Ureter (tissue), 1 donor: ENCODE results near the gene SIPA1L3. TPM values are rescaled to one million over a fixed set of nuclear protein-coding genes. Genes with fewer than 3 reads are reported as not detected.

Experiments
- DNase-seq: peaks from one replicate; pipeline ENCODE4 v3.0.0-alpha.2; 2020; ENCODE audit warnings: low spot score
- total RNA-seq: library from RNA; stranded (reverse); gene quantifications from one replicate; pipeline ENCODE4 v1.2.4, GENCODE V29; 2023
- donor health status: DM: yes; HTN: yes; CAD: no.

SIPA1L3 gene
- total RNA-seq, 1 donor from 2014 or later = 60.4 TPM

DNA sequence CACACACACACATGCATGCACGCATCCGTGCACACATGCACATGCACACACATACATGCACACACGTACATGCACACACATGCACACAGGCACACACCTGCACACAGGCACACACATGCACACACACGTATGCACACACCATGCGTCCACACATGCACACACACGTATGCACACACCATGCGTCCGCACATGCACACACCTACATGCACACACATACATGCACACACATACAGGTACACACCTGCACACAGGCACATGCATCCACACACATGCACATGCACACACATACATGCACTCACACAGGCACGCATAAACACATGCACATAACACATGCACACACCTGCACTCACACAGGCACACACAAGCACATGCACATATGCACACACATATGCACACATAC is 204.9 kb downstream of the SIPA1L3 start:
- no peak for DNase-seq

DNA sequence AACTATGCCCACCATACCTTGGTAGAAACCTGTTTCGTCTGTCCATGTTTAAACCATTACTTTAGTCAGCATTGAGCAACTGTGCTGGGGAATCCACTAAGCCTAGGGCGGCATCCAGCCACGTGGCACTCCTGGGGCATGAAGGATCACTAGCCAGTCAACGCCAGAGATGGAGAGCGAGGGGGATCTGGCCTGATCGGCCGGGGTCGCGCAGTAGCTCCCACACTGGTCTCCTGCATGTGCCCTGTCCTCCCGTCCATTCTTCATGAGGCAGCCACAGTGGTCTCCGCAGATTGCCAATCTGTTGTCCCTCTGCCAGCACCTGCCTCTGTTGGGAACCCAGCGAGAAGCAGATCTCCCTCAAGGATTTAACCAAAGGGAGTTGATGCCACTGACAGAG is 207.6 kb downstream of the SIPA1L3 start:
- no peak for DNase-seq

DNA sequence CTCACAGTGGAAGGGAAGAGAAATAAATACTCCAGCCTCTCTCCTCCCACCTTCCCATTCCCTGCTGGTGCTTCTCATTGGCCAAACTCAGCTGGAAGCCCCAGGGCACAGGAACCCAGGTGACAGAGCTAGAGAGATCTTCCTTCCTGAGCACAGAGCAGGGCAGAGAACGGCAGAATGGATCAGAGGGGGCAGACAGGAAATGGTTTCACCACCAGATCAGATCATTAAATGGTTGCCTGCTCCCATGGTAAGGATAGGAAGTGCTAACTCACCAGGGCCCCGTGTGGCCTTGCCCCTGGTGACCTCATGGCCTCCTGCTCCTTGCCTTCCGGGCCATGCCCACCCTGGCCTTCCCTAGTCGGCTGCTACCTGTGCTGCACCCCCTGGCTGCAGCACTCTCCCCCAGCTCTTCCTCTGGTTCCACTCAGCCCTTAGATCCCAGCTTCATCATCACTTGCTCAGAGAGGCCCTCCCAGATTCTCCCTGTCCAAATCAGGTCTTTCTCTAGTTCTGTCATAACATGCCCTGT is 208.3 kb downstream of the SIPA1L3 start:
- no peak for DNase-seq

DNA sequence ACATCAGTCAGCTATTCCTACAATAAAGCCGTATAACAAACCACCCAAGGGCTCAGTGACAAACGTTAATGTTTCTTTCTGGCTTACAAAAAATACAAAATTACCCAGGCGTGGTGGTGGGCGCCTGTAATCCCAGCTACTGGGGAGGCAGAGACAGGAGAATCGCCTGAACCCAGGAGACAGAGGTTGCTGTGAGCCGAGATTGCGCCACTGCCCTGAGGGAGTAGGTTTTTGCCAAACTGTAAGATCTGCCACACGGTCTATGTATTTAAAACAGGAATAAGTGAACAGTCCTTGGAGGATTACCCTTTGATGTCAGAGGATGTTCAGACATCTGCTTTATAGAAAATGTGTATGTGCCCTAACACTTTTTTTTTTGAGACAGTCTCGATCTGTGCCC is 211.2 kb downstream of the SIPA1L3 start:
- no peak for DNase-seq

DNA sequence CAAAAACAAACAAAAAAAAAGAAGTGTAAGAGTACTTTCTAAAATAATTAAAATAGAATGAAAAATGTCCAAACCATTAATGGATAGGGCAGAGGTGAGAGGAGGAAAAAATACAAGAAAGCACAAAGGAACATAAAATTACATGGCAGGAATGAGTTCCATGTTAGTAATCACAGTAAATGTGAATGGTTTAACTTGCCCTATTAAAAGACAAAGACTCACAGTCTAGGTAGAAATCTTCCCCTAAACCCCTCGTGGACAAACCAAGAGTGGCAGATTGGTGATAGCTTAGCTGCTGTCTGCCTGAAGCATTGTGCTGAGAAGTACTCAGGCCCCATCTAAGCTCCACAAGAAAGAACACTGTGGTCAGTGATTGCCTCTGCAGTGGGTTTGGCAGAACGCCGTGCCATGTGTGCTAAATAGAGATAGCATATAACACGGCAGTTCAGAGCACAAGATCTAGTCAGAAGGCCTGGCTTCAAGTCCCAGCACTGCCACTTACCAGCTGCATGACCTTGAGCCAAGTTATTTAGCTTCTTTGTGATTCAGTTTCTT is 213.5 kb downstream of the SIPA1L3 start:
- no peak for DNase-seq

DNA sequence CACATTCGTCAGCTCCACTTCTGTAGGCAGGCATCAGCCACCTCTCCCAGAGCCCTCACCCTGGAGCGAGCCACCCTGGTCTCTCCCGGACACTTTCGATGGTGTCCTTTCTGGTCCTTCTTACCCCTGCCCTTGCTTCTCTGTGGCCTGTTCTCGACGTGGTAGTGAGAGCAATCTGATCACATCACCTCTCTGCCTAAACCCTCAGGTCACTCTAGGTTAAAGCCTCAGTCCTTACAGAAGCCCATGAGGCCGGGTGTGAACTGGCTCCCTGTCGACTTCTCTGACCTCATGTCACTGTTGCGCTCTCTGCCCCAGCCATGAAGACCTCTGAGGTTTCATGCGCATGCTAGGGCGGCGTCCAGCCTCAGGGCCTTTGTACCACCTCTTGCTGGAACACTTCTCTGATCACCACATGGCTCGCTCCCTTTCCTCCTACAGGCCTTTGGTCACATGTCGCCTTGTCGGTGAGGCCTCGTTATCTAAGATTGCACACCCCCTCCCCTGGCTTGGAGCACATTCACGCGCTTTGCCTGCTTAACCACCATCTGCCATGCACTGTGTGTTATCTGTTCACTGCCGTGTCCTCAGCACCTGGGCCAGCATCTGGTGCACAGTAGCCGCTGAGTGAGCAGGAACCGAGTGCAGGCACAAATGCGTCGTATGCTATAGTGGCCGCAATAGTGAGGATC is 215.5 kb downstream of the SIPA1L3 start:
- DNase-seq = no peak

DNA sequence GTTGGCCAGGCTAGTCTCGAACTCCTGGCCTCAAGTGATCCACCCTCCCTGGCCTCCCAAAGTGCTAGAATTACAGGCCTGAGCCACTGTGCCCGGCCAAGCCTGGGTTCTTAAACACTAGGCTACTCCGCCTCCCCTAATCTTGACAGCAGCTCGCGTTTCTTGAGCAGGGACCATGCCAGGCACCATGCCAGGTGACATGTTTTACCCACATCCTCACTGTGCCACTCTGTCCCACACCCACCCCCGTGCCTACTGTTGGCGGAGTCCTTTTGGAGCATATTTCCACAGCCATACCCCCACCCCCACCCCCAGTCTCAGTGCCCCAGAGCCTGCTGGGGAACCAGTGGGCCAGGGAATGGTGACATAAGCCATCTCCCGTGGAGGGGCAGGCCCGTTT is 218.2 kb downstream of the SIPA1L3 start:
- DNase-seq = no peak

DNA sequence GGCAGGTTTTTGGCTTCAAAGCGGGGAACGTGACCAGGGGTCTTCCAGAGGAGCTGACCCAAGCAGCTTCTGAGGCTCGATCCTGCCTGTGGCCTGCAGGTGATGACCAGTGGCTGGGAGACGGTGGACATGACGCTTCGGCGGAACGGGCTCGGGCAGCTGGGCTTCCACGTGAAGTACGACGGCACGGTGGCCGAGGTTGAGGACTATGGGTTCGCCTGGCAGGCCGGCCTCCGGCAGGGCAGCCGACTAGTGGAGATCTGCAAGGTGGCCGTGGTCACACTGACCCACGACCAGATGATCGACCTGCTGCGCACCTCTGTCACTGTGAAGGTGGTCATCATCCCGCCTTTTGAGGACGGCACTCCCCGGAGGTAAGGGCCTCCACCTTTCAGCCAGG is 223.4 kb downstream of the SIPA1L3 start:
- DNase-seq = no peak

DNA sequence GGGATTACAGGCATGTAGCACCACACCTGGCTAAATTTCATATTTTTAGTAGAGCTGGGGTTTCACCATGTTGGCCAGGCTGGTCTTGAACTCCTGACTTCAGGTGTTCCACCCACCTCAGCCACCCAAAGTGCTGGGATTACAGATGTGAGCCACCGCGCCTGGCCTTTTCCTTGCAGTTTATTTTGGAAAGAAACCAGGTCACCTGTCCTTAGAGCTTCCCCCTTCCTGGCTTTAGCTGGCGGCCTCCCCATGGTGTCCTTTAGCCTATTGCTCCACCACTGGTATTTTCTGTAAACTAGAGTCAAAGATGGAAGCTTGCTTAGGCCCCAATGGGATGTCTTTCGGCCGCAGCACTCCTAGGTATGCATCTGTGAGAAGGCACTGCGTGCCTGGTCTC is 225.8 kb downstream of the SIPA1L3 start:
- no peak for DNase-seq

DNA sequence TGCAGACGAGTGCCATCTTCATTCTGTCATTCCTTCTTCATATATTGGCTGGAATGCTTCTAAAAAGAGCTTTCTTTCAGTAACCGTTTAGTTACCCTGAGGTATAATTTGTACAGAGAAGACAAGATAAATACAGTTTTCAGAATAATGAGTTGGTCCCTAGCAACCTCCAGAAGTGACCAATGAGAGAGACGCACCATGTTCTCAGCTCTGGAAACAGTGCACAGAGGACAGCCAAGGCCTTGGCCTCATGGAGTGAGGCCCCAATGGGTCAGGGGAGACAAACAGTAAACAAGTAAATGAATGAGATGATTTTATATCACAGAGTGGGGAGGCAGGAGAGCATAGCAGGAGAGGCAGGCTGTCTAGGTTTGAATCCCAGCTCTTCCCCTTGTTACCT is 226.3 kb downstream of the SIPA1L3 start:
- DNase-seq = no peak

DNA sequence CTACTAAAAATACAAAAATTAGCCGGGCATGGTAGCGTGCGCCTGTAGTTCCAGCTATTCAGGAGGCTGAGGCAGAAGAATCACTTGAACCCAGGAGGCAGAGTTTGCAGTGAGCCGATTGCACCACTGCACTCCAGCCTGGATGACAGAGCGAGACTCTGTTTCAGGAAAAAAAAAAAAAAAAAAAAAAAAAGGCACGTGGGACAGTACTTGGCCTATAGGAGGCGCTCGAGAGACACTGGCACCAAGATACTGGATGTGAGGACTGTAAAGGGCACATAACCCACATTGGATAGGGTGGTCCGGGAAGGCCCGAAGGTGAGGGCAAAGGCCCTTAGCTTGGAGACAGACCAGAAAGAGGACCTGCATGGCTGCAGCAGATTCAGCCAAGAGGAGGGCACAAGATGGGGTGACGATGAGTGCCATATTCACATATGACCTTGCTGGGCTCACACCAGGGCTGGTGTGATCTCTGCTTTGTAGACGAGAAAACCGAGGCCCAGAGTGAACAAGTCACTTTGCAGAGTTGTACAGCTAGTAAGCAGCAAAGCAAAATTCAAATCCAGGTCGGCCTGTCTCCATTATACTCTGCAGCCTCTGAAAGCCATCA is 227.6 kb downstream of the SIPA1L3 start:
- no peak for DNase-seq

DNA sequence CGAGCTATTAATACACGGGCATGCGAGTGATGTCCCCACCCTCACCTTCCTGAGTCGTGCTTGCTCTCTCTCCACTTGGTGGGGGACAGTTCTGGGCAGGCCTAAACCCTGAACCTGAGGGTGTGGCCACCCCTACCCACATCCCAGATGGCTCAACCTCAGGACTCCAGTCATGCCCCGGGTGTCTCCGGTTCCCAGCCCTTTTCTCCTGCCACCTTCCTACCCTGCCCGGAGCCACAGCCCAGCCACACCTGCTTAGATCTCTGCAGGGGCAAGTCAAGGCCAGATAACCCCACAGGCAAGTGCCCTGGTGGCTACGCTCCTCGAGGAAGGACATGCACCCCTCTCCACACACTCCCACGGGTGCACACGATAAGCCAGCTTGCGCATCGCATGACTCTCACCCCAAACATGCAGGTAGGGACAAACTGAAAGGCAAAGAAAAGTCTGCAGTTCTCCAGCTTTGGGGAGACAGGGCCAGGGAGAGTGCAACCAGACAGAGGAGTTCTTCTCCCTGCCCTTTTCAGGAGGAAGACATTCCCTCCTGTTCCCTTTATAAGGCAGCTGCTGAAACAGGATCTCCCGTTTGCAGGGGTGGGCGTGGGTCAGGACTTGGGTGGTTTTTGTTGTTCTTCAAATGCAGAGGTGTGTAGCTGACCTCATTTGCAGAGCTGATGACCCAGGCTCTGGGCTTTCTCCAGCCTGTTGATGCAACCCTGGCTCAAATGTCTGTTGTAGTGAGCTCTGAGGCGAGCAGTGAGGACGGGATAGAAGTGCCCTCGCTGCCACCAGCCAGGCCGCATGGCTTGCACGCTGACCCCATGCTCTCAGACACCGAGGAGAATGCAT is 228.4 kb downstream of the SIPA1L3 start:
- no peak for DNase-seq

DNA sequence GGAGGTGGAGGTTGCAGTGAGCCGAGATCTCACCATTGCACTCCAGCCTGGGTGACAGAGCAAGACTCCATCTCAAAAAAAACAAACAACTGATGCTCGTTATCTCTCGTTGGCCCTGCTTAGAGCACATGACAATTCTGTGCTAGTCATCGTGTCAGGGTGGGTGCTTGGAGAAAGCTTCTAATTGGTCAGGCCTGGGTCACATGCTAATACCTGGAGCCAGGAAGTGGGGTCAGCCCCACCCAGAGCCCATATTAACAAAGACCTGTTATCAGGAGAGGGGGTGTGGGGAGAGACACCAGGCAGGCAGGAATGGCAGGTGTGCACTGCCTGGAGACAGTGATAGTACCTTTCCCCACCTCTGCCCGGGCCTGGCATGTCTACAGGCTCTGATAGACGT is 232.1 kb downstream of the SIPA1L3 start:
- no peak for DNase-seq

DNA sequence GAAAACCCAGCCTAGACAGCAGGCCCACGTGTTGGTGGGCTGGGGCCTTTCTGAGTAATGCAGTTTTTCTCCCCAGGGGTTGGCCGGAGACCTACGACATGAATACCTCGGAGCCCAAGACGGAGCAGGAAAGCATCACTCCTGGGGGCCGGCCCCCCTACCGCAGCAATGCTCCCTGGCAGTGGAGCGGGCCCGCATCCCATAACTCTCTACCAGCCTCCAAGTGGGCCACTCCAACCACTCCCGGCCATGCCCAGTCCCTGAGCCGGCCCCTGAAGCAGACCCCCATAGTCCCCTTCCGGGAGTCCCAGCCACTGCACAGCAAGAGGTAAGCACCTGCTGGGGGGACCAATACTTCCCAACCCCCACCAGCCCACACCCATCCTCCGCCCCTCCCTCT is 234.1 kb downstream of the SIPA1L3 start:
- no peak for DNase-seq

DNA sequence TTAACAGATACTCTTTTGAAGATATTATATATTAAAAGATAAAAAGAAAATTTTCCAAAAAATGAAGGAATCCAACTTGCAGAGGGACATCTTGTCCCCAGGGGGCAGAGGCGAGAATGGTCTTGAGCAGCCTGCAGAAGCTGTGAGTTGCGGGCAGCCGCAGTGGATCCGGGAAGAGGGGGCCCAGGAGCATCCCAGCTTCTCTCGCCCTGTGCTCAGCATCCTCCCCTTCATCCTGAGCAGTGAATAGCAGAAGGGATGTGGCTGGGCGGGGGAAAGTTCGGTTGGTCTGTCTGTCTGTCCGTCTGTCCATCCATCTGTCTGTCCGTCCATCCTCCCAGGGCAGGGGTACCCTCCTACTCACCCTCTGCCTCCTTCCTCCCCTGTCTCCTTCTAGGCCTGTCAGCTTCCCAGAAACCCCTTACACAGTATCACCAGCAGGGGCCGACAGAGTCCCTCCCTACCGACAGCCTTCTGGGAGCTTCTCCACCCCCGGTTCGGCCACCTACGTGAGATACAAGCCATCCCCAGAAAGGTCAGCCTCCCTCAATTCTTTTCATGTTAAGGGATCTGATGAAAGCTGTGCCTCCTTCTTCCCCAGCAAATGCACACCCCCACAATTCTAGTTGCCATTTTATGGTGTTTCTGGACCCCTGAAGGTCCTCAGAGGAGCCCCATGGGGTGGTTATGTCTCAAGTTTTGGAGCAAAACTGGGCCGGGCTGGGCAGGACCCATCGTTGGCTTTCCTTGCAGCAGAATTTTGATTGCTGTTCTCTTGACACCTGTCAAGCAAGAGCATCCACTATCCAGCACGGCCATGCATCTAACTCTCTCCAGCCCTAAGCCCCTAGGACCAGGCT is 235.4 kb downstream of the SIPA1L3 start:
- DNase-seq = peak; percentile 57

DNA sequence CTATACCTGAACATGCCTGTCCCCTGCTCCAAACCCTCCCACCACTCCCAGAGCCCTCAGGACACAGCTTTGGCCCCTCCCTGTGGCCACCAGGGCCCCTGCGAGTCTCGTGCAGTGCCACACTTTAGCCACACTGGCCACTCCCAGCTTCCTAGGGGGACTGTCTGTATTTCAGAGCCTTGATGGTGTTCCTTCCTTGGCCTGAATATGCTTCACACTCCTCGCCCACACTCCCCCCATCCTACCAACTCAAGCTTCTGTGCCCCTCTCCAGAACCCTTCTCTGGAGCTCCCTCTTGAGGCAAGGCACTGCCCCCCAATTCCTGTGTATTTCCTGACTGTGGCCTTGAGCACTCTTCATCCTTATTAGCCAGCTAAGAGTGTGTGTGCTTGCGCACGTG is 236.8 kb downstream of the SIPA1L3 start:
- no peak for DNase-seq

DNA sequence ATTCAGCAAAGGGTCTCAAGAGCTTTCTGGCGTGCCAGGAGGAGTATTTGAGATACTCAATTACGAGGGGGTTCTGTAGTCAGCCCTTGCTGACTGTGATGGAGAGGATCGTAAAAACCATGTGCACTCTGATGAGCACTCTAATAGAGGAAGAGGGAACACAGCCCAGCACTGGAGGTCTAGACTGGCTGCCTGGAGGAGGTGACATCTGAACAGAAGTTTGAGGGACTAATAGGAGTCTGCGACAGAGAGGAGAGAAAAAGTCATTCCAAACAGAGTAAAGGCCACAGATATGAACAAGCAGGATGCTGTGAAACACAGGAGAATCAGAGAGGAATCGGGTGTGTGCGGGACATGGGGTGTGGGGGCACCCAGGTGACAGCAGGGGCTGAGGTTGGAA is 237.7 kb downstream of the SIPA1L3 start:
- DNase-seq = no peak

DNA sequence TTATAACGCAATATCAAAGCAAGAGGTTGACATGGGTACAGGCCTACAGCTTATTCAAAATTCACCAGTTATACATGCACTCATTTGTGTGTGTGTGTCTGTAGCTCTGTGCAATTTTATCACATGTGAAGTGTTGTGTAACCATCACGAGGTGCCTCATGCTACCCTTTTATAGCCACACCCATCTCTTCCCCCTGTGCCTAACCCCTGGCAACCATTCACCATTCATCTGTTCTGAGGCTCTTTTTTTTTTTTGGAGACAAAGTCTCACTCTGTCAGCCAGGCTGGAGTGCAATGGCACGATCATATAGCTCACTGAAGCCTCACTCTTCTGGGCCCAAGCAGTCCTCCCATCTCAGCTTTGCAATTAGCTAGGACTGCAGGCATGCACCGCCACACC is 238.6 kb downstream of the SIPA1L3 start:
- DNase-seq = no peak

DNA sequence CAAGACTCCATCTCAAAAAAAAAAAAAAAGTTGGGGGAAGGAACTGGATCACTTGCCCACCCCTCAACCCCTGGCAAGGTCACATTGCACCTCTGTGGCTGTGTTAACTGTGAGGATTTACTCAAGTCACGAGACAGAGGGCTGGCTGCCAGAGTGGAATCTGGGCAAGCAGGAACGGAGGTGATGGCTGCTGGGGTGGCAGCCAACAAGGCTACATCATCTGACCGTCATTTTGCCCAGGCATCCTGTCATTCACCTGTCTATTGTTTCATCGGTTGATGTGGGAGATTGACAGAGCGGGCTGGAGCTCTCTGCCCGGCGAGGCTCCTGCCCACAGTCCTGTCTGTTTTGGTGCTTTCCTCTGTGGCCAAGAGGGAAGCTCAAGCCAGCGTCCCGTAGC is 241.3 kb downstream of the SIPA1L3 start:
- no peak for DNase-seq

DNA sequence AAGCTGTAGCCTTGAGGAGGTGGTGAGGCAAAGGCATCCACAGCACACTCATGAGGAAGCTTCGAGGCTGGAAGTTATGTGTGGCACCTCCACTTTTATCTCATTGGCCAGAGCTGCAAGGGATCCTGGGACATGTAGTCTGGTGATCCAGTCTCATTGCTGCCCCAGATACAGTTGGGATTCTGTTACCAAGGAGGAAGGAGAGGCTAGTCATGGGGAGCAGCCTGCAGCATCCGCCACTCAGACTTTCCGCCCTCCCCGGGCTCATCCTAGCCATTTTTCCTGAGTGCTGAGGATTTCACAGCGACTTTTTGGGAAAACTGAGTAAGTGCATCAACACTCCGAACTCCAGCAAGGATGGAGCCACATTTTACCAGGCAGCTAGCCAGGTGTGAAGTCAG is 242.7 kb downstream of the SIPA1L3 start:
- DNase-seq = no peak

DNA sequence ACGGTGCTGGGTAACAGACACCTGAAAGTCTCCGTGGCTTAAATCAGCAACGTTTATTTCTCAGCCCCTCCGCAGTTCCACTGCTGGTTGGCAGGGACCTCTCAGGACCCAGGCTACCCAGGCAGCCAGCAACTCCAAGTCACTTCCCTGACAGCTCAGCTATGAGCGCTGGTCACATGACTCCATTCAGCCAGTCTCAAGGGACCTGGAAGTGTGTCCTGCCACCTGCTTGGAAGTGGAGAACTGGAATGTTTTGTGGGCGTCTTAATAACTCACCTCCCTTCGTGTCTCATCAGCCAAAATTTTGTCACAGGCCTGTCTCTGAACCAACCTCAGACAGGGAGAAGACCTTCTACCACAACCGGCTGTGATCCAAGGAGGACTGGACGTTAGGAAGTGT is 244.2 kb downstream of the SIPA1L3 start:
- no peak for DNase-seq
